OCI-LY1 (cell line): Measurements from ENCODE around the gene SNX8.

Experiments used
- CTCF ChIP-seq: fragments of 200-600 bp; sonication (generic), shearing (Covaris generic); IDR thresholded peaks from 2 replicates; pipeline ENCODE4 v1.5.1; 2017; ENCODE audit warnings: mild to moderate bottlenecking, antibody characterized with exemption, low read length, moderate library complexity, mixed read lengths
- EZH2 ChIP-seq: fragments of 200-600 bp; sonication (generic), shearing (Covaris generic); IDR thresholded peaks from 2 replicates; pipeline ENCODE4 v1.8.0; 2017; ENCODE audit warnings: borderline replicate concordance, mixed run types, mild to moderate bottlenecking, antibody characterized with exemption, low read length, moderate library complexity, mixed read lengths

GRCh38 chr7:2220030-2220429 is 94.2 kb downstream of the SNX8 start:
- TF ChIP-seq CTCF (no peak), EZH2 (no peak)
